Measurements from ENCODE around the gene GLIPR1. TPM values are rescaled to one million over a fixed set of nuclear protein-coding genes. Genes with fewer than 3 reads are reported as not detected.

The GLIPR1 gene
- total RNA-seq, 4 donors from 2014 or later: 10.9 to 19.5 (median 15.8) TPM

DNA sequence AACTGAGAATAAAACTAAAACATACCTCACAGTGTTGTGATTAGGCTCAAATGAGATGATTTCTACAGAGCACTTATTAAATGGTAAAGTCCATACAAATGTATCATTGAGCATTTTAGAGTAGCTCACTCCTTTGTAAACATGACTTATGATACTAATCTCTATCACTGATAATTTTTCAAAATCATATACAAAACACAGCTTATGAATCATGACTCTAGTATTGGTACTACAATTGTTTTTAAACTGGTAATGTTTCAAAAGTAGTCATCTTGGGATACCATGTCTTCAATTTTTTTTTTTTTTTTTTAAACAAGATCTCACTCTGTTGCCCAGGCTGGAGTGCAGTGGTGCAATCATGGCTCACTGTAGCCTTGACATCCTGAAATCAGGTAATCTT is 70.9 kb downstream of the GLIPR1 start:
- no peak overlapping the region for H3K4me3 ChIP-seq
- DNase-seq (ENCODE audit: extremely low spot score): no peak
- intact Hi-C loops (cut with DNase I): no loop called here
- H3K4me1 ChIP-seq: peaks cover 20 to 46% (median 34%) of the 10 kb centered on the region in 4 donors
- H3K27me3 ChIP-seq: no peaks in the 10 kb centered on the region
- H3K36me3 ChIP-seq: no peaks in the 10 kb centered on the region
- TF ChIP-seq EP300 (IDR thresholded peaks at IDR 0.05) (no peak), CTCF (IDR thresholded peaks at IDR 0.05) (no peak), POLR2AphosphoS5 (IDR thresholded peaks at IDR 0.05) (no peak), POLR2A (IDR thresholded peaks at IDR 0.05; ENCODE audit: low read depth) (no peak)
- no peaks in the 10 kb centered on the region for H3K9me3 ChIP-seq
- peak overlapping the region in 1 of 4 donors; percentile 14 for H3K27ac ChIP-seq (replicated peaks in 1 of 4)

- TF ChIP-seq CTCF (IDR thresholded peaks at IDR 0.05): no peak
- no peak for TF ChIP-seq POLR2A (IDR thresholded peaks at IDR 0.05; ENCODE audit: low read depth)
- TF ChIP-seq POLR2AphosphoS5 (IDR thresholded peaks at IDR 0.05): no peak
- no peak for TF ChIP-seq EP300 (IDR thresholded peaks at IDR 0.05)
- WGBS: 36% methylated on average over 1 of the region's 1 CpG
- H3K4me1 ChIP-seq: peaks cover 20 to 46% (median 34%) of the 10 kb centered on the region in 4 donors
- no peak overlapping the region for H3K4me3 ChIP-seq
- H3K9me3 ChIP-seq: no peaks in the 10 kb centered on the region
- no peaks in the 10 kb centered on the region for H3K36me3 ChIP-seq
- H3K27me3 ChIP-seq: no peaks in the 10 kb centered on the region
- no peak for DNase-seq (ENCODE audit: extremely low spot score)
- H3K27ac ChIP-seq (replicated peaks in 1 of 4): peak overlapping the region in 1 of 4 donors; percentile 5
- intact Hi-C loops (cut with DNase I): no loop called here
Observed at GRCh38 chr12:75553398-75553797, 72.8 kb downstream of the GLIPR1 start.

Other genes with a start within 250 kb of the GLIPR1 start
- 10 to 100 TPM in 2 of 4 donors, 1 to 10 TPM in 2; 8.0 to 28.2 (median 10.3) TPM for gene CAPS2, start 150.4 kb upstream of the GLIPR1 start, total RNA-seq
- not detected for gene GLIPR1L1, start 146.1 kb upstream of the GLIPR1 start, total RNA-seq
- 1 to 10 TPM in 2 of 4 donors, under 1 TPM in 2; 0.17 to 4.5 (median 1.0) TPM for gene GLIPR1L2, start 89.7 kb upstream of the GLIPR1 start, total RNA-seq
- 10 to 100 TPM; 17.9 to 37.4 (median 23.8) TPM for gene KRR1, start 30.9 kb downstream of the GLIPR1 start, total RNA-seq